Body of pancreas (tissue), 4 donors: Measurements from ENCODE around the gene ASMTL. TPM values are rescaled to one million over a fixed set of nuclear protein-coding genes. Genes with fewer than 3 reads are reported as not detected.
A peak's percentile ranks its signal among the peaks of the same experiment; 100 is the strongest.
"Not testable (repeated sequence)": the region's sequence is repeated elsewhere in the genome, so short reads cannot be mapped to it uniquely, and the experiment has no call there.

ENCODE experiments used
- ATAC-seq: fragments of 150-250 bp; one replicate; pipeline ENCODE4 v1.9.1; 2016
- DNase-seq, 4 donors: peaks; one replicate each; pipeline ENCODE4 v3.0.0-alpha.2; 2019
- H3K27ac ChIP-seq, 4 donors: fragments of 200-600 bp; sonication (generic); 1 replicate in 3 of 4; 2 replicates in 1 of 4; pipeline versions ENCODE4 v1.5.1 to v1.6.1; 2016 to 2019; ENCODE audit warnings: mild to moderate bottlenecking in 1 of 4, mixed read lengths in 1 of 4, moderate library complexity in 1 of 4
- H3K27me3 ChIP-seq, 2 donors: fragments of 200-600 bp; sonication (generic); one replicate each; pipeline ENCODE4 v1.6.0; 2016; ENCODE audit warnings: mild to moderate bottlenecking in 1 of 2
- H3K36me3 ChIP-seq, 2 donors: fragments of 200-600 bp; sonication (generic); replicated peaks in 1 of 2; 2 replicates each; pipeline ENCODE4 v1.5.1; 2016; ENCODE audit warnings: low read depth in 2 of 2; ENCODE audit not compliant: insufficient read depth in 1 of 2
- H3K4me1 ChIP-seq: fragments of 200-600 bp; sonication (generic); one replicate; pipeline ENCODE4 v1.6.0; 2016
- H3K4me3 ChIP-seq, 2 donors: fragments of 200-600 bp; sonication (generic); 1 replicate in 1 of 2; 2 replicates in 1 of 2; pipeline ENCODE4 v1.5.1; 2016 to 2019
- H3K9me3 ChIP-seq, 3 donors: fragments of 200-600 bp; sonication (generic); 1 replicate in 2 of 3; 2 replicates in 1 of 3; pipeline ENCODE4 v1.5.1; 2016
- CTCF ChIP-seq, 7 experiments: fragments of 450-650 bp in 4 of 7; fragments of 200-600 bp in 3 of 7; sonication (generic) in 3 of 7; IDR thresholded peaks; one replicate each; pipeline ENCODE4 v1.5.1; 2016 to 2019; ENCODE audit warnings: antibody characterized with exemption in 7 of 7
- POLR2A ChIP-seq, 3 donors: fragments of 450-650 bp; IDR thresholded peaks; one replicate each; pipeline ENCODE4 v1.6.1; 2016; ENCODE audit warnings: antibody characterized with exemption in 3 of 3, mild to moderate bottlenecking in 2 of 3
- WGBS, 2 donors: methylation state at CpG; one replicate each; pipeline ENCODE4 v1.1.5; 2017; 5-methylcytosine and 5-hydroxymethylcytosine counted together
- intact Hi-C: fragments of 100-400 bp; cut with DNase I; formaldehyde crosslinking; loops from one replicate; pipeline ENCODE4 v1.15.1; 2023
- total RNA-seq, 2 donors: library from RNA; depleted of rRNA; stranded (reverse); fragments of >200 nt; gene quantifications; one replicate each; pipeline ENCODE4 v1.1.0, GENCODE V29; 2016

The ASMTL gene
- total RNA-seq, 2 donors from 2014 or later, result 16.5 to 18.9 TPM

- intact Hi-C loops, result no loop called here
- Histone ChIP-seq H3K27ac (no peak overlapping the region), H3K4me1 (no peaks in the 10 kb centered on the region), H3K27me3 (no peaks in the 10 kb centered on the region), H3K9me3 (no peaks in the 10 kb centered on the region), H3K4me3 (no peak overlapping the region), H3K36me3 (peaks cover 0 to 12% of the 10 kb centered on the region in 2 donors)
- TF ChIP-seq POLR2A (IDR thresholded peaks at IDR 0.05) (no peak), CTCF (IDR thresholded peaks at IDR 0.05) (no peak)
- WGBS, 2 donors, result 86 to 87% methylated on average over 22 to 31 of the region's 31 CpGs
- ATAC-seq (no peak), DNase-seq (peak in 1 of 4 donors; percentile 7)
Measured at GRCh38 chrX:1412551-1413161, 40.1 kb downstream of the ASMTL start.

GRCh38 chrX:1411326-1411725 lies 41.4 kb downstream of the ASMTL start:
- DNase-seq, result no peak
- no peak for ATAC-seq
- Histone ChIP-seq H3K4me1 (no peaks in the 10 kb centered on the region), H3K9me3 (no peaks in the 10 kb centered on the region), H3K27me3 (no peaks in the 10 kb centered on the region), H3K27ac (no peak overlapping the region), H3K36me3 (peaks cover 0 to 21% of the 10 kb centered on the region in 2 donors), H3K4me3 (no peak overlapping the region)
- intact Hi-C loops, result no loop called here
- TF ChIP-seq CTCF (IDR thresholded peaks at IDR 0.05), result no peak
- TF ChIP-seq POLR2A (IDR thresholded peaks at IDR 0.05), result no peak
- WGBS, 2 donors, result 75 to 81% methylated on average over 12 of the region's 12 CpGs

GRCh38 chrX:1407035-1407434 lies 45.7 kb downstream of the ASMTL start:
- Histone ChIP-seq H3K9me3 (no peaks in the 10 kb centered on the region), H3K36me3 (peaks cover 0 to 39% of the 10 kb centered on the region in 2 donors), H3K4me1 (no peaks in the 10 kb centered on the region), H3K27me3 (no peaks in the 10 kb centered on the region), H3K4me3 (no peak overlapping the region), H3K27ac (no peak overlapping the region)
- TF ChIP-seq CTCF (IDR thresholded peaks at IDR 0.05) (no peak), POLR2A (IDR thresholded peaks at IDR 0.05) (no peak)
- DNase-seq (no peak), ATAC-seq (no peak)
- intact Hi-C loops, result no loop called here

- H3K9me3 ChIP-seq, H3K27ac ChIP-seq, ATAC-seq, intact Hi-C loops, H3K4me3 ChIP-seq, DNase-seq, H3K27me3 ChIP-seq, H3K4me1 ChIP-seq: not testable (repeated sequence)
- H3K36me3 ChIP-seq, result peaks cover 0 to 37% of the 10 kb centered on the region in 2 donors
- 66 to 89% methylated on average over 2 of the region's 2 CpGs for WGBS, 2 donors
Measured at GRCh38 chrX:1405769-1406168, 46.9 kb downstream of the ASMTL start.

GRCh38 chrX:1403867-1404266 lies 48.8 kb downstream of the ASMTL start:
- DNase-seq, intact Hi-C loops, H3K27me3 ChIP-seq, H3K27ac ChIP-seq, H3K4me1 ChIP-seq, H3K9me3 ChIP-seq, ATAC-seq, H3K4me3 ChIP-seq: not testable (repeated sequence)
- WGBS, 2 donors, result 92 to 99% methylated on average over 3 of the region's 3 CpGs
- H3K36me3 ChIP-seq, result peaks cover 0 to 37% of the 10 kb centered on the region in 2 donors

GRCh38 chrX:1403228-1403627 lies 49.5 kb downstream of the ASMTL start:
- Histone ChIP-seq H3K27ac (no peak overlapping the region), H3K9me3 (no peaks in the 10 kb centered on the region), H3K36me3 (peaks cover 0 to 37% of the 10 kb centered on the region in 2 donors), H3K4me3 (no peak overlapping the region), H3K4me1 (no peaks in the 10 kb centered on the region), H3K27me3 (no peaks in the 10 kb centered on the region)
- intact Hi-C loops, result no loop called here
- DNase-seq, result no peak
- no peak for ATAC-seq
- WGBS, 2 donors, result 87 to 100% methylated on average over 2 to 8 of the region's 10 CpGs
- TF ChIP-seq CTCF (IDR thresholded peaks at IDR 0.05) (no peak), POLR2A (IDR thresholded peaks at IDR 0.05) (no peak)
